Adrenal gland (tissue), 12 donors: ENCODE measurements around the gene GLS. TPM values are rescaled to one million over a fixed set of nuclear protein-coding genes. Genes with fewer than 3 reads are reported as not detected.

Experiments
- polyA plus RNA-seq, 3 donors: library from polyadenylated mRNA; stranded (reverse); fragments of 200-250 nt in 2 of 3; fragments of 350-450 nt in 1 of 3; fragmentation: Illumina TruSeq in 1 of 3; extraction: RNeasy Lipid Tissue Mini Kit (QIAGEN cat#74804) in 1 of 3; gene quantifications; one replicate each; pipeline ENCODE4 v1.2.3, GENCODE V29; 2013 to 2014
- total RNA-seq, 9 donors: library from RNA; depleted of rRNA in 4 of 9; stranded (reverse); fragments of >200 nt in 4 of 9; fragments of 120-200 nt in 1 of 9; fragmentation: NEBNext Ultra II Directional in 1 of 9; extraction: Animal tissue kit (Norgen Biotek cat#: 25700) in 1 of 9; gene quantifications; one replicate each; pipeline versions ENCODE4 v1.1.0 to v1.2.4, GENCODE V29; 2013 to 2023
- donor health status: healthy with polysubstance abuse.
- donor health status: Bipolar disorder and iron deficiency.
- donor health status: DM: yes; HTN: yes; CAD: no.
- donor health status: DM: no; HTN: no; CAD: no.
- donor health status: DM: no; HTN: no; CAD: no.
- donor health status: DM: yes; HTN: yes; CAD: no.

GLS gene
- total and polyA plus RNA-seq, 12 donors = 55.3 to 527 (median 254) TPM

Other genes starting within 250 kb of the GLS start
- 10 to 100 TPM; 19.3 to 43.7 (median 29.3) TPM for gene NAB1, start 231.7 kb upstream of the GLS start, total RNA-seq
- 10 to 100 TPM; 13.0 to 29.9 (median 15.9) TPM for gene NAB1, start 231.7 kb upstream of the GLS start, polyA plus RNA-seq
- 100 to 1,000 TPM in 2 of 9 donors, 10 to 100 TPM in 7; 45.6 to 165 (median 79.4) TPM for gene STAT1, start 133.3 kb downstream of the GLS start, total RNA-seq
- 10 to 100 TPM; 11.9 to 99.5 (median 17.1) TPM for gene STAT1, start 133.3 kb downstream of the GLS start, polyA plus RNA-seq